ENCODE measurements around the gene FBXL19. TPM values are rescaled to one million over a fixed set of nuclear protein-coding genes. Genes with fewer than 3 reads are reported as not detected.

FBXL19 gene
- total and polyA plus RNA-seq, 9 of the 15 experiments (the other 6 are each of a cell fraction or from before 2014, with no cell fraction given), result 0.13 to 48.0 (median 13.5) TPM; not detected in 1

GRCh38 chr16:30894540-30895368 is 28.6 kb upstream of the FBXL19 start (continued):
- no peak for TF ChIP-seq GMEB1 (CRISPR knock-in tag; IDR thresholded peaks at IDR 0.05)
- peak; percentile 72; the same call in 1 of the 2 replicates for TF ChIP-seq ZNF395 (CRISPR knock-in tag; IDR thresholded peaks at IDR 0.05)
- no peak for TF ChIP-seq STAG1 (CRISPR knock-in tag; IDR thresholded peaks at IDR 0.05; ENCODE audit: borderline replicate concordance)
- TF ChIP-seq NCOA4 (IDR thresholded peaks at IDR 0.05; ENCODE audit: partially characterized antibody), result no peak
- no peak for TF ChIP-seq ZNF507 (tag; conservative IDR thresholded peaks at IDR 0.05)
- TF ChIP-seq RCOR1 (IDR thresholded peaks at IDR 0.05; ENCODE audit: borderline replicate concordance in 1 of 2, low read depth in 2 of 2, low read length in 2 of 2), result no peak
- no peak for TF ChIP-seq YY1 (IDR thresholded peaks at IDR 0.05; ENCODE audit: borderline replicate concordance in 1 of 3, control insufficient read depth in 1 of 3, extremely low read depth in 1 of 3, insufficient read depth in 3 of 3, insufficient read length in 1 of 3, insufficient replicate concordance in 2 of 3, low read depth in 1 of 3, low read length in 2 of 3)
- TF ChIP-seq ZNF174 (CRISPR knock-in tag; IDR thresholded peaks at IDR 0.05), result no peak
- no peak for TF ChIP-seq ZNF518B (CRISPR knock-in tag; IDR thresholded peaks at IDR 0.05)
- no peak for TF ChIP-seq NFRKB (IDR thresholded peaks at IDR 0.05; ENCODE audit: low read depth)
- no peak for TF ChIP-seq RBM34 (IDR thresholded peaks at IDR 0.05; ENCODE audit: borderline replicate concordance, insufficient read depth, low read length)
- TF ChIP-seq ZNF551 (CRISPR knock-in tag; IDR thresholded peaks at IDR 0.05), result no peak
- no peak for TF ChIP-seq CHD1 (IDR thresholded peaks at IDR 0.05; ENCODE audit: low read length)
- TF ChIP-seq FOS (IDR thresholded peaks at IDR 0.05; ENCODE audit: extremely low read depth, insufficient read length), result no peak
- TF ChIP-seq ZNF445 (CRISPR knock-in tag; IDR thresholded peaks at IDR 0.05; ENCODE audit: low read depth), result no peak
- no peak for TF ChIP-seq POLR3G (IDR thresholded peaks at IDR 0.05; ENCODE audit: extremely low read depth, insufficient read length, insufficient replicate concordance)
- no peak for TF ChIP-seq KAT7 (CRISPR knock-in tag; IDR thresholded peaks at IDR 0.05; ENCODE audit: borderline replicate concordance)
- no peak for TF ChIP-seq PHB2 (IDR thresholded peaks at IDR 0.05; ENCODE audit: low read depth)
- no peak for TF ChIP-seq ZNF280A (IDR thresholded peaks at IDR 0.05; ENCODE audit: low read depth, partially characterized antibody)

Data from K562 (cell line).